T-helper 22 cell (primary cell): Measurements from ENCODE around the gene PRDM16.

ENCODE experiments used
- DNase-seq: peaks from one replicate; pipeline ENCODE4 v3.0.0-alpha.2; 2020; ENCODE audit warnings: low read depth

Gene PRDM16

GRCh38 chr1:3053986-3054385, 15.0 kb upstream of the PRDM16 start:
- DNase-seq = no peak

DNA sequence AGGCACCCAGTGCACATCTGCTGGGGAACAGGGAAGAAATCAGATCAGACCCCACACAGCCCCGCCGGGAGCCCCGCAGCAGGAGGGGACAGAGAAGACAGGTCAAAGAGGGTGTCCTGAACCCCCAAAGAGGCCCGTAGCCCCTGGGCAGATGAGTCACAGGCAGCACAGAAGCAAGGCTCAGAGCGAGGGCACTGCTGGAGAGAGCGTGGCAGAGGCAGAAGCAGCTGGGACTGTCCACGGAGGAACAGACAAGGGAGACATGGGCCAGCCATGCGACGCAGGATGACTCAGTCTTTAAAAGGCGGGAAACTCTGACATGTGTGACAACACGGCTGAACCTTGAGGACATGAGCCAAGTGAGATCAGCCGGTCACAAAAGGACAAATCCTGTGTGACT, 14.5 kb upstream of the PRDM16 start:
- no peak for DNase-seq

DNA sequence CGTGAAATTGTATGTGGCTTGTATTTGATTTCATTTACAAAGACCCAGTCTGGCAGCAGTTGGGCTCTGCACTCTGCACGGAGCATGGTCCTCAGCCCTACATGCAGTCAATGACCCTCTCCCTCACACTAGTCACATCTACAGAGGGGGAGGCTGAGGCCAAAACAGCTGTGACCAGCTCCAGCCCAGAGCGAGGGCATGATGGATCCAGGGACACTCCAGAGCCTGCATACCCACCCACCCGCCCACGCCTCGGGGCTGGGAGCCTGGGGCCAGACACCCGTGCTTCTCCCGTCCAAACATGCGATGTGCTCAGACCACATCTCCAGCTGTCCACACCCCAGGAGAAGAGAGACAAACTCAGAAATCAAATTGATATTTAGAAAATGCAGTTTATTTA, 14.0 kb upstream of the PRDM16 start:
- no peak for DNase-seq

DNA sequence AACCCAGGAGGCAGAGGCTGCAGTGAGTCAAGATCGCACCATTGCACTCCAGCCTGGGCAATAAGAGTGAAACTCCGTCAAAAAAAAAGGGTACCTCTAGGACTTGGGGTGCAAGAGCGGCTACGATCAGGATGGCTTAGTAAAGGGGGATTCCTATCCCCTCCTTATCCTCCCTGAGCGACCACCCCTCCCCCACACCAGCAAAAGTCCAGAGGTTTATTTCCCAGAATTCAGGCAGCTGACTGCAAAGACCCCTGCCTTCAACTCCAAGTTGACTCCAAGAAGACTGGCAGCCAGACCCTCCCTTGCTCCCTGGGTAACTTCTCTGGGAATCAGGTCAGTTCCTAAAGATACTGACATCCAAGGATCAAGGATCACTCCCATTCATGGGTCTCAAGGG, 12.4 kb upstream of the PRDM16 start:
- no peak for DNase-seq

- no peak for DNase-seq
Observed at GRCh38 chr1:3058263-3059030, 10.6 kb upstream of the PRDM16 start.

DNA sequence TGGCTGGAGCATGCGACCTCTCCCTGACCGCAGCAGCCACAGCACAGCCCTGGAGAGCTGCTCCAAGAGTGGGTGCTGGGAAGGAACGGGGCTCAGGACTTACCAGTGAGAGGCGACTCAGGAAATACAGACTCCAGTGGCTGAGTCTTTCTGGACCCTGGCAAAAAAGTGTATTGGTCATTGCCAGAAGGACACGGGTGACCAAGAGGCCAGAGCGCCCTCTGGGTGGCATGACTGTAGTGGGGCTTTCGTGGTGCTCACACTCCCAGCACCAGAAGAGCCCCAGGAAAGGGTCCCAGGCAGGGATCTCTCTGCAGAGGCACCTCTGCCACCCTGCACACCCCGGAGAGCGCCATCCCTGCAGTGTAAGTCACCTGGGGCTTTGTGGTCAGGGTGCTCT, 8.9 kb upstream of the PRDM16 start:
- DNase-seq = no peak

GRCh38 chr1:3060601-3061551, 8.1 kb upstream of the PRDM16 start:
- no peak for DNase-seq

- no peak for DNase-seq
Observed at GRCh38 chr1:3061566-3061965, 7.4 kb upstream of the PRDM16 start.

DNA sequence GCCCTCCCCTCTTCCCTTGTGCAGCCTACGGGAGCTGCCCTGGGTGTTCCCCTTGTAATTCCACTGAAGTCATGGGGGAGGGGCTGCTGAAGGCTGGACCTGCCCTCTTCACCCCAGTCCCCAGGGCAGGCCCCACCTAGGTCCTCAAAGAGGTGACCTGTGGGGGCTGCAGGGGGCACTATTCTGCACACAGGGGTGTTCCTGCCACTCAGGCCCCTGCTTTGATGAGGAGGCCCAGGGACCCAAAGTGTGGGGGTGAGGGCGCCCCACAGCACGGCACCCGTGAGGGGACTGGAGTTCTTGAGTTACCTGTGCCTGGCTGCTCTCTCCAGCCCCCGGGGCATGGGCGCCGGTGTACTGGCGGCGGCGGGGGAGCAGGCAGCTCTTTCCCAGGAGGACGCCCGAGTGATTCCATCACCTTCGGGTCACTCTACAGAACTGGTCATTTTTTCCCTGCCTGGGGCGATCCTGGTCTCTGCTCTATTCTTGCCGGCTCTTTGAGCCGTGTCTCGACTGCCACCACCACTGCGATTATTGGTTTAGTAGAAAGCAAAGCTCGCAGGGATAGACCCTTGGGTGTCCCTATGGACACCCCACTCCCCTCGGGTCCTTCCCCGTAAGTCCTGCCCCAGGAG, 6.9 kb upstream of the PRDM16 start:
- DNase-seq = no peak

- no peak for DNase-seq
Observed at GRCh38 chr1:3062616-3063378, 6.2 kb upstream of the PRDM16 start.

DNA sequence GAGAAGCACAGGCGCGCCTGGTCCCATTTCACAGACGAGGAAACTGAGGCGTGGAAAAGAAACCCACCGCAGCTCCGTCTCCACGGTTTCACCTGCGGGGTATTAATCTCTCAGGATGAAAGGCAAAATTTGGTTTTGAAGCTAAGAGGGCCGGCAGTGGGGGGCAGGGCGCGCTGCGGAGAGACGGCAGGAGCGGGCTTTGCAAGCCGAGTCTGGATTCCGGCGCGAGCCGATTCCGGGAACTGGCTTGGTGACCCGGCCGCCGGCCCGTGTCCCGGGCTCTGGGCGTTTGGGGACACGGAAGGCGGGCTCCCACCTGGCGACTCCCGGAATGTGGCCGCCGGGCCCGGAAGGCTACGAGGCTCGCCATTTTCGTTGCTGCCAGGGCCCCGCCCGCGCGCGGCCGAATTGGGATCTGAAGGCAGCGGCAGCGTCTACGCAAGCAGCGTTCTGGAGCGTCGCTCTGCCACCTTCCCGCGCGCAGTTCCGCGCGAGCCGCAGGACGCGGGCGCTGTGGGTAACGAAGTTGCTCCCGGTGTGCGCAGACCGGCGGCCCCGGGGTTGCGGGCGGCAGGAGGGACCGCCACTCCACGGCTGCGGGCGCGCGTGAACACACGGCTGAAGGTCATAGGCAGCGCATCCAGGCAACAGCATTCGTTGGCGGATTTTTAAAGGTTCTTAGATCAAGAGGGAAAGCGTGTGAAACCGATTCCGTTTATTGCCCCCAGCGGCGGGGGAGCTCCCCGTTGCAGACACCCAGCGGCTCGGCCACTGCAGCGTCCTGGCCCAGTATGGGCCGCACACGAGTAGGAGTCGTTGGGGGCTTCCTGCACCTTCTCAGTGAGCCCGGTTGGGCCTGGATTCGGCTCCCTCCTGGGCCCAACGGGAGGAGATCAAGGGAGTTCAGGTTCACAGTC, 5.4 kb upstream of the PRDM16 start:
- DNase-seq = no peak

DNA sequence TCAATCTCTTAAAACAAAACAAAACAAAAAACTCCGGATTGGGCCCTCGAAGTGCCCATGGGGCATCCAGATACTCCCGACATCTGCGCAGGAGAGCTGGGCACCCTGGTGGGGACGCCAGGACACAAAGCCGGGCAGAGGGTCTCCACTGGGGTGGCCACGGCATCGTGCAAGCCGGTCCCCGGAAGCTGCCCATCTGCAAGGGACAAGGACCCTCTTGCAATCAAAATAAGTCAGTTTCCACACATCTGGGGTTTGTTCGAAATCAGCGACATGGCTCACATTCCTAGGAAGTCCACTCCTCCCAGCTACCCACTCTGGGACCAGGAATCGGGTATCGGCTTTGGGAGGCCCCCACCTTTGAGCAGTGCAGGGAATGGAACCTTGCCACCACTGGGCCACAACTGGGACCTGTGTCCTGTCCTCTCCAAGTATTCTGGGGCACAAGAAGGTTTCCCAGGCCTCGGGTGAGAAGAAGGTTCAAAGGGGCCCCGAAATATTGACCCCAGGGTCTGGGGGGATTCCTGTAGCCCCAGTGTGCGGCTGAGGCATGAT, 4.6 kb upstream of the PRDM16 start:
- no peak for DNase-seq

DNA sequence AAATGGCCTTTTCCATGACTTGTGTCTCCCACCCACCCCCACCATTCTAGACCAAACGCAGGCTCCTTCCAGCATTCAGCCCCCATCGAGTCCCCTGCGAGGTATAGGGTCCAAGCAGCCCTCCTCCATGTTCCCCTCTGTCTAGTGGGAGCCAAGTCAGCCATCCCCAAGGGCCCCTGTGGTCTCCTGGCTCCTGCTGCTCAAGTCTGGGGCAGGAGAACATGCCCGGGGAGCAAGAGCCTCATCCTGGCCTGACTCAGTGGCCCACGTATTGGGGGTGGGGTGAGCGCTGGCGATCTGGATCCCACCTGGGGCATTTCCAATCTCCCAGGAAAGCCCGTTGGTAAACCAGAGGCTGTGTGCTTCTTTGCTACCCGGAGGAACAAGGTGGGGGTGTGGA, 4.1 kb upstream of the PRDM16 start:
- no peak for DNase-seq

DNA sequence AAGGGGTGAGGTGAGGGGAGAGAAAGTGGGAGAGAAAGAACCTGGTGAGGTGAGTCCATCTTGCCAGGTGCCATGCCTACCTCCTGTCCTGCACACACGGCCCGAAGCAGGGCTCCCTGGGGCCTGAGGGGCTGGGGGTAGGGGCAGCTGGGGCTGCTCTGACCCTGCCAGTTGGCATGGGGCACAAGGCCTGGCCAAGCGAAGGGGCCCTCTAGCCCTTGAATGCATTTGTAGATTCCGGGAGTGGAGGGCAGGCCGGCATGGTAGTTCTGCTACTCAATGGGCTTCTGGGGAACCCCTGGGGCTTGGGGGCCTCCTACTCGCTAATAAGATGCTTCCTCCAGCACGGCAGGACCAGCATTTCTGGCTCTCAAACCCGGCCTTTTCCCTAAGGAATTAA, 3.6 kb upstream of the PRDM16 start:
- DNase-seq = no peak

GRCh38 chr1:3065797-3066196, 3.2 kb upstream of the PRDM16 start:
- DNase-seq = no peak

DNA sequence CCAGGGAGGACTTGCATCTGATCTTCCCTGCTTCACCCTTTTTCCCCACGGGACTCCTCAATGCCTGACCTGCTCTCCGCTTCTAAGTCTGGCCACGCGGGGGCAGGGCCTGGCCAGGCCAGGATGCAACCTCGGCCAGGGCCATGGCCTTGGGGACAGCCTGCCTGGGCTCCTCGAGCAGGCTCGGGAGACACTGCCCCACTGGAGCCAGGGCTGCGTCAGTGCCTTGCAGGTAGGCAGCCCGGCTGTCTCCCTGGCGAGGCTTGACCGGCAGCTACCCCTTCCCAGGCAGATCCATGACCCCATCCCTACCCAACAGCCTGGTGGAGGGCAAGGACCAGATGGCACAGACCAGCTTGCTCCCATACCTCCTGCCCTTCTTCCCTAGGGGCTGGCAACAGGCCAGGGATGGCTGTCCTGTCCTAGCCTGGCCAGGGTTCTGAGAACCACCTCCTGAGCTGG, 2.7 kb upstream of the PRDM16 start:
- DNase-seq = no peak

DNA sequence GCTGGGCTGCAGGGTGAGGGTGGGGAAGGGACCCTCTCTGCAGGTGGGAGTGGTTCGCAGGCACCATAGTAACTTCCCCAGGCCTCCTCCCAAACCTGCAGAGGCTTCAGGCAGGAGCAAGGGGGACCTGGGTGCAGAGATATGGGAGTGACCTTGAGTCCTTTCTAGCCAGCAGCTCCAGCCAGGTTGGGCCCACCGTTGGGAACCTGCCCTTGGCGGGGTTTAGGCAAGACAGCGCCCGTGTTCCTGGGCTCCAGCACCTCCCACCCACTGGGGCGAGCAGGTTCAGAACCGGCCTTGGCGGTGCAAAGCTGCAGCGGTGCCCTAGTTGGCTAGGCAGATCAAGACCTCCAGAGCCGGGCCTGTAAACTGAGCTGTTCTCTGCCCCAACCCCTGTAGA, 2.2 kb upstream of the PRDM16 start:
- DNase-seq = no peak

GRCh38 chr1:3067301-3067670, 1.7 kb upstream of the PRDM16 start:
- no peak for DNase-seq

- no peak for DNase-seq
Observed at GRCh38 chr1:3067671-3068563, 1.1 kb upstream of the PRDM16 start.
